KMS-11 (cell line): ENCODE results near the gene KCNB1.

Source experiments
- H2AFZ ChIP-seq: fragments of 200-600 bp; sonication (generic); 2 replicates; pipeline ENCODE4 v1.6.1; 2016; ENCODE audit warnings: antibody characterized with exemption, mixed run types, low read depth
- H3K27ac ChIP-seq: fragments of 200-600 bp; sonication (generic); 2 replicates; pipeline ENCODE4 v1.6.1; 2016; ENCODE audit warnings: mild to moderate bottlenecking, mixed run types
- H3K27me3 ChIP-seq: fragments of 200-600 bp; sonication (generic); 2 replicates; pipeline ENCODE4 v1.6.1; 2017; ENCODE audit warnings: mild to moderate bottlenecking, low read depth, mixed run types, moderate library complexity; ENCODE audit not compliant: insufficient read depth
- H3K36me3 ChIP-seq: fragments of 200-600 bp; sonication (generic); 2 replicates; pipeline ENCODE4 v1.6.1; 2017; ENCODE audit warnings: mild to moderate bottlenecking, mixed run types; ENCODE audit not compliant: insufficient read depth
- H3K4me1 ChIP-seq: fragments of 200-600 bp; sonication (generic); 2 replicates; pipeline ENCODE4 v1.6.1; 2016; ENCODE audit warnings: mild to moderate bottlenecking, low read depth, mixed run types; ENCODE audit not compliant: poor library complexity, severe bottlenecking
- H3K4me2 ChIP-seq: fragments of 200-600 bp; sonication (generic); 2 replicates; pipeline ENCODE4 v1.7.0; 2016; ENCODE audit warnings: mild to moderate bottlenecking, mixed run types
- H3K4me3 ChIP-seq: fragments of 200-600 bp; sonication (generic); IDR thresholded peaks from 2 replicates; pipeline ENCODE4 v1.6.1; 2017; ENCODE audit warnings: low read depth, low read length, mixed read lengths; ENCODE audit not compliant: insufficient read depth
- H3K79me2 ChIP-seq: fragments of 200-600 bp; sonication (generic); 2 replicates; pipeline ENCODE4 v1.6.1; 2016; ENCODE audit warnings: low read depth, mixed run types; ENCODE audit not compliant: insufficient read depth
- H3K9ac ChIP-seq: fragments of 200-600 bp; sonication (generic); 2 replicates; pipeline ENCODE4 v1.6.1; 2016; ENCODE audit warnings: mild to moderate bottlenecking, mixed run types
- H4K20me1 ChIP-seq: fragments of 200-600 bp; sonication (generic); 2 replicates; pipeline ENCODE4 v1.6.1; 2016; ENCODE audit warnings: mild to moderate bottlenecking, mixed run types; ENCODE audit not compliant: insufficient read depth
- CTCF ChIP-seq: fragments of 200-600 bp; sonication (generic); conservative IDR thresholded peaks from 2 replicates; pipeline ENCODE4 v1.6.1; 2017; ENCODE audit warnings: low read depth, mild to moderate bottlenecking, antibody characterized with exemption, low read length, moderate library complexity, mixed read lengths

Gene KCNB1

GRCh38 chr20:49433333-49433732 is 49.1 kb downstream of the KCNB1 start:
- H3K79me2 ChIP-seq = no peaks in the 10 kb centered on the region
- TF ChIP-seq CTCF = no peak
- H3K27ac ChIP-seq = no peak overlapping the region
- H3K9ac ChIP-seq = no peak overlapping the region
- H2AFZ ChIP-seq = no peak overlapping the region
- H3K4me1 ChIP-seq = no peaks in the 10 kb centered on the region
- H3K36me3 ChIP-seq = no peaks in the 10 kb centered on the region
- no peak overlapping the region for H3K4me3 ChIP-seq
- no peaks in the 10 kb centered on the region; the same call in 1 of the 2 replicates for H3K27me3 ChIP-seq
- H3K4me2 ChIP-seq = no peak overlapping the region
- H4K20me1 ChIP-seq = no peaks in the 10 kb centered on the region

GRCh38 chr20:49432550-49432949 is 49.9 kb downstream of the KCNB1 start:
- no peak for TF ChIP-seq CTCF
- Histone ChIP-seq H3K27ac (no peak overlapping the region), H3K9ac (no peak overlapping the region), H3K4me3 (no peak overlapping the region), H3K4me2 (no peak overlapping the region), H3K27me3 (no peaks in the 10 kb centered on the region; the same call in 1 of the 2 replicates), H2AFZ (no peak overlapping the region), H3K4me1 (no peaks in the 10 kb centered on the region), H4K20me1 (no peaks in the 10 kb centered on the region), H3K79me2 (no peaks in the 10 kb centered on the region), H3K36me3 (no peaks in the 10 kb centered on the region)

GRCh38 chr20:49431329-49431728 is 51.1 kb downstream of the KCNB1 start:
- Histone ChIP-seq H3K4me1 (peaks cover 6% of the 10 kb centered on the region), H3K27me3 (no peaks in the 10 kb centered on the region; the same call in 1 of the 2 replicates), H4K20me1 (no peaks in the 10 kb centered on the region), H3K27ac (no peak overlapping the region), H3K4me3 (no peak overlapping the region), H3K79me2 (no peaks in the 10 kb centered on the region), H2AFZ (no peak overlapping the region), H3K9ac (no peak overlapping the region), H3K36me3 (no peaks in the 10 kb centered on the region), H3K4me2 (no peak overlapping the region)
- TF ChIP-seq CTCF = no peak

GRCh38 chr20:49430320-49430719 is 52.1 kb downstream of the KCNB1 start:
- no peak overlapping the region for H3K27ac ChIP-seq
- H3K4me3 ChIP-seq = no peak overlapping the region
- TF ChIP-seq CTCF = no peak
- H3K9ac ChIP-seq = no peak overlapping the region
- peaks cover 6% of the 10 kb centered on the region for H3K4me1 ChIP-seq
- H3K27me3 ChIP-seq = no peaks in the 10 kb centered on the region; the same call in 1 of the 2 replicates
- no peak overlapping the region for H2AFZ ChIP-seq
- H3K79me2 ChIP-seq = no peaks in the 10 kb centered on the region
- H4K20me1 ChIP-seq = no peaks in the 10 kb centered on the region
- H3K36me3 ChIP-seq = no peaks in the 10 kb centered on the region
- H3K4me2 ChIP-seq = no peak overlapping the region
